ENCODE data around the gene SPTBN1.

SPTBN1 gene

DNA sequence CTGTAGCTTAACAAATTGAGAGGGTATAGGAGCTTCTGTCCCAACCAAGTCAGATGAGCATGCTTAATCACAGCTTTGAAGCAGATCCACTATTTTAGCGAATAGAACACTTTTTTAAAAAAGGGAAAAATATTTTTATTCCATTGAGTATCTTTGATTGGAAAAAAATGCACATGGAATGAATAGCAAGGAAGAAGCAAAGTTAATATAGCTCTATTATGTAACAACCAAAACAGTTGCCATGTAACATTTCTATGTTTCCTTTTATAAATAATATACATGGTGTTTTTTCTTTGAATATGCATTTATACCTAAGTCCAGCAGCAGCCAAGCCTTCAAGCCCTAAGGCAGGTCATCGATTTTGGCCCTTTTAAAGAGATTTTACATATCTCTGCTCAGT is 21.4 kb upstream of the SPTBN1 start:
- DNase-seq = no peak

DNA sequence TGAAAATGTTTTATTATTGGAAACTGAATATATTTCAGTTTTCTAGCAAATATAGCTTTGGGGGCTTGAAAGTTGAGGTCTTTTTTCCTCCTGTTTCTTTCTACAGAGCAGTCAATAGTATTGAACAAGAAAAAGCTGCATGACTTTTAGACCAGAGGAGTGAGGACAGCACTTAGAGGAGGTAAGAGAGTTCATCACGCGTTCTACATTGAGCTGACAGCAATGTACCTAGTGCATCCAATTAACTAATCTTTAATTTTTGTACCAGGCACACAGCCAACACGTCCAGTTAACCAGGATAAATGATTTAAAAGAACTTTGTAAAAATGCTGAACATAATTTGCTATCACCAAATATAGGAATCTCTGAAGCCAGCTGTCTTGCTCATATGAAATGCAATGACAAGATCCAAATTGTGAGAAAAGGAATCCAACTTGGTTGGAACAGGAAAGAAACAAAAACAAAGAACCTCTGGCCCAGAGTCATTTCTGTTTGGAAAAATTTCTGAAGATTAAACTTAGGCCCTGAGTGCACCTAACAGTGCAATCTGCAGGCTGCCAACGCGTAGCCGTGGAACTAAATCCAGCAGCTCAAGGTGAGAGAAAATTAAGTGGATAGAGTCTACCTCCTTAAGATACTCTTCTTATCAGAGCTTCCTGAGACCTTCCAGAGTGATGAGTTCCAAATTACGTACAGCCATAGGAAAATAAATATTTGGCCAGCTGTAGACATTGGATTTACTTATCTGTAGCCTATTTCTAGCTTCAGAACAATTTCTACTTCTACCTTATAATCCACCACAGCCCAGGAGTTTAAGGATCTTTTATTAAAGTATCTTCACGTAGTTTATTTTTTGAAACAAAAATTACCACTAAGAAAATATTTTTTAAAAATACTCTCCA is 20.6 kb upstream of the SPTBN1 start:
- DNase-seq = no peak

DNA sequence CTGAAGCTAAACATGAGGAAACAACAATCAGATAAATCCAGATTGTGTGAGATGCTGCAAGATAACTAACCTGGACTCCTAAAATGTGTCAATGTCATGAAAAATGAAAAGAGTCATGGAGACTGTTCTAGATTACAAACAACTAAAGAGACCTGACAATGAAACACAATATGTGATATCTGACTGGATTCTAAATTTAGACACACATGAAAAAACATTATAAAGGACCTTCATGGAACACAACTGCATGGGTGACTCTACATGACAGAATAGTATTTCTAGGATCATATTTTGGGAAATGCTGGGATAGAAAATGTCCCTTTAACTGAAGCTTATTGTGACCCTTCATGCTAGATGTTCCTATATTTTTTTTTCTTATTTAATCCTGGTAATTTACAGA is 18.5 kb upstream of the SPTBN1 start:
- DNase-seq = no peak

DNA sequence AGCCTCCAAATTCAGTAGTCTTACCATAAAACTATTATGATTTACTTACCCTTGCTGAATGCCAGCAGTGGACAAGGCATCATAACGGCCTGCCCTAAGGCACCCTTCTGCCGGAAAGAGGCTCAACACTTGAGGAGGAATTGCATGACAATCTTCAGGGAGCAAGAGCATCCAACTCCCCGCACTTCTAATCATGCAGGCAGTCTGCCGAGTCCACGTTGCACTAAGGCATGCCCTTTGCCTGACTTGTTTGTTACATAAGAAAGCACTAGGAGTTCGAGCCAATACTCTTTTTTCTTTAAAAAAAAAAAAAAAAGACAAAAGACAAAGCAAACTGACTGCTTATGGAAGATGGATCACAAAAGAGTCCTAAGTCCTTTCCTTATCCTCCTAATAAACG is 17.9 kb upstream of the SPTBN1 start:
- DNase-seq = no peak

DNA sequence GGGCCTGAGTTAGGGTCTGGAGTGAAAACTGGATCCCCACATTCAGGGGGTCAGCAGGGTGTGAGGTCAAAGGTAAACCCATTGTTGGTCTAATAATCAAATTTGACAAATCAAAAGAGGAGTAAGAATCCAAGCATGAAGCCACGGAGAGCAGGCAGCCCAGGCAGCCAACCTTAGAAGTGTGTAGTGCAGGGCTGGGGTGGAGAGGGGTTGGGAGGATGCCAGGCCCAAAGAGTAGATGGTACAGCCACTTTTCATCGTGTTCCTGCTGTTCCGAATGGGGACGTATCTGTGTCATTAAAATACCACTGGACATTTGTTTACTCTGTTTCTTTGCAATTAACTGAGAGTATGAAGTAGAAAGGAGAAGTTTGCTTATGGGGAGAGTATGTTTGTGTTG is 16.5 kb upstream of the SPTBN1 start:
- DNase-seq = no peak

- DNase-seq = no peak
Measured at GRCh38 chr2:54440050-54440449, 16.1 kb upstream of the SPTBN1 start.

DNA sequence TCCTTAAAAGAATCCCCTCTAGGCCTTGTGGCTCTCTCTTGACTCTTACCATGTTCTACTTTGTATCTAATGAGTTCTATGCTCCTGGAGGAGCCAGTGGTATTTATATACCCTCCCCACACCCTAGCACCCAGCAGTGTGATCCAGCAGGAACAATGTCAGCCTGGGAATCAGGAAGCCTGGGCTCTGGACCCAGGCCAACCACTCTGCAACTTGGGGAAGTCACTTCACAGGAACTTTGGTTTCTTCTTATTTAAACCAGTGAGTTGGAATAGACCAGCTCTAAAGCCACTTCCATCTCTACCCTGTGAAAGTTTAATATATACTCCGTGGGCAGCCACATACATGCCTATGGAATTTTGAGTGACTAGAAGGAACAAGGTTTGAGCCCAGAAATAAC is 11.6 kb upstream of the SPTBN1 start:
- no peak for DNase-seq

- no peak for DNase-seq
Measured at GRCh38 chr2:54446122-54446521, 10.0 kb upstream of the SPTBN1 start.

- no peak for DNase-seq
Measured at GRCh38 chr2:54446625-54447024, 9.5 kb upstream of the SPTBN1 start.

DNA sequence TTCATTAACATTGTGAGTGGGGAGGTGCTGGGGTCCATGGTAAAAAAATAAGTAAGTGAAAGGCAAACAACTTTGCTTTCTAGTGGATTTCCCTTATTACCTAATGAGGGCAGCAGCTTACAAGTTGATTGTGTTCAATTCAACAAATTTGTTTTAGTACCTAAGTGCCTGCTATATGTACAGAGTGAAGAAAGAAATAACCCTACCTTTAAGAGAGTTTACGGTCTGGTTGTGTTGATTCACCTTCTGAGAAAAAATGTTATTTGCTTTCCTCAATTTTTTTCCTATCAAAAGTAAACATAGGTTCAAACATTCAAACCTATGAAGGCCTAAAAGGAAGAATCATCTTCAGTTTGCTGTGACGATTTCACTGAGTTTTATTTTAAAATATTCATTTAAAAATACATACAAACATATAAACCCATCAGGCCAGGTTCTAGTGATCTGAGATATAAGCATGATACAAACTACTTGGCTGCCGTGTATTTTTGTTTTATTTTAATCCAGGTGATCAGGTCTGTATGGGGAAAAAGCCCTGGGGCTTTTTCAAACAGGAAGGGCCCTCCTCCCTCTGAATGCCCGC is 1.5 kb upstream of the SPTBN1 start:
- peak; percentile 27 for DNase-seq

- DNase-seq = no peak
Measured at GRCh38 chr2:54455131-54455562, 980 bp upstream of the SPTBN1 start.

- DNase-seq = no peak
Measured at GRCh38 chr2:54456362-54456611, 160 bp downstream of the SPTBN1 start.

DNA sequence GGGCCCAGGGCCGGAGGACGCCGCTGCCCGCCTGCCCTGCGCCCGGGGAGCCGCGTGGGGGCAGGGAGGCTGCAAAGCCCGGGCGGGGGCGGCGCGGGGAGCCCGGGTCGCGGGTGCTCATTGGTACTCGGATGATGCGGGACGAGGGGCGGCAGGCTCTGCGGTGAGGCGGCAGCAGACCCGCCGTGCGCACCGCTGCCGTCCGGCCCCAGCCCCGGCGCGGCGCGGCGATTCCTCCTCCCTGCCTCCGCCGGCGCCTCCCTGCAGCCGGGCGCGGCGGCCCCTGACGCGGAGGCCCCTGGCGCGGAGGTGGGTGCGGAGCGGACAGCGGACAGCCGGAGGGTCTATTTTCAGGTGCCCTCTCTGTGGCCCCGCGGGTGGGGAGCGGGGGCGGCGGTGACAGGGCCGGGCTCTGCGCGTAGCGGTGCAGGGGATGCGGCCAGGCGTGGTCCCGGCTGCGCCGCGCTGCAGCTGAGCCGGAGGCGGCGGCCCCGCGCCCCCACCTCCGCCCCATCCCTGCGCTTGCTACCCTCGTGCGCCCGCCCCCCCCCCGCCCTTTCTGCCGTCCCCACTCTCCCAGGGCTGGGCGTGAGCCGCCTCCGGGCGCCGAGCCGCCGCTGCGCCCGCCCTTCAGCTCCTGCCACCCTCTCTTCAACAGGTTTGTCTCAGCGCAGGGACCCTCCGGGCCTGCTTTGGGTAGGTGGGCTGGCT is 640 bp downstream of the SPTBN1 start:
- peak; percentile 64 for DNase-seq

DNA sequence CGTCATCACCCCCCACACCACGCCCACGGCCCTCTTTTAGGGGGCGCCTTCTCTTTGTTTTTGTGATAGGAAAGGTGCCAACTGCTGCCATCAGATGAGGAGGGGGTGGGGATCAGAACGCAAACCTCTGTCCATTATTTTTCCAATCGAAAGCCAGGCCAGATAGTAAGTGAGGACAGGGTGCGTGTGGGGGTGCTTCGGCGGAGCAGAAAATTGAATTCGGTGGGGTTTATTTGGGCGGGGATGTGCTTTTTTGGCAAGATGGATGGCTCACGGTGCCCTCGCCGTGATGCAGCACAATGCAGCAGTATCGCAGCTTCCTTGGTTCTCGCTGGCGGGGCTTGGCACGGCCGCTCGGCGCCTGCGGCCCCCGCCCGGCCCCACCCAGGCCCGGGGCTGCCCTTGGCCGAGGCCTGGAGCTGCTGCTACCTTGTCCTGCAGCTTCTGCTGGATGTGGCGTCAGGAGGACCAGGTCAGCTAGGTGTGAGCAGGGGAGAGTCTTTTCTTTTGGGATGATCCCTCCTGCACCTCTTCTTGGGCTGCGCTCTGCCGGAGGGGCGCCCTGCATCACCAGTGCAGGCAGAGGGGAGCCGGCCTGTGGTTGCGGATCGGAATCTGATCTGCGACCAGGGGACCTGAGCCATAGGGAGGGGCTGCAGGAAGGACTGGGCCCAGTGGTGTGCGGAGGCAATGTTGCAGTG is 1.3 kb downstream of the SPTBN1 start:
- peak; percentile 34 for DNase-seq

- no peak for DNase-seq
Measured at GRCh38 chr2:54459037-54459441, 2.9 kb downstream of the SPTBN1 start.

GRCh38 chr2:54461261-54461660 is 5.1 kb downstream of the SPTBN1 start:
- DNase-seq = peak; percentile 55

DNA sequence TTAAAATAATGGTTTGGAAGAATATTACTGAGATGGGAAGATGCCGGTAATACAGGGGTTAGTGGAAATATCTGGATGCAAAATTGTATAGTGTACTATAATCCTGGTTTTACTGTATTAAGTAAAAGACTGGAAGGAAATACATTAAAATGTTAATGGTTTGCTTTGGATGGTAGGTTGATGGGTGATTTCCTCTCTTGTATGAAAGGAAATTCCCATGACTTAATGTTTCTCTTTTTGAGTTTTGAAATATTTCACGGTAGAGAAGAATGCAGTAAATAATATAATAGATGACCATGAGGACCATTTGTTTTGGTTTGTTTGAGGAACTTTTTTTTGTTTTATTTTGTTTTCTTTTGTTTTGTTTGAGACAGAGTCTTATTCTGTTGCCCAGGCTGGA is 8.2 kb downstream of the SPTBN1 start:
- DNase-seq = no peak

DNA sequence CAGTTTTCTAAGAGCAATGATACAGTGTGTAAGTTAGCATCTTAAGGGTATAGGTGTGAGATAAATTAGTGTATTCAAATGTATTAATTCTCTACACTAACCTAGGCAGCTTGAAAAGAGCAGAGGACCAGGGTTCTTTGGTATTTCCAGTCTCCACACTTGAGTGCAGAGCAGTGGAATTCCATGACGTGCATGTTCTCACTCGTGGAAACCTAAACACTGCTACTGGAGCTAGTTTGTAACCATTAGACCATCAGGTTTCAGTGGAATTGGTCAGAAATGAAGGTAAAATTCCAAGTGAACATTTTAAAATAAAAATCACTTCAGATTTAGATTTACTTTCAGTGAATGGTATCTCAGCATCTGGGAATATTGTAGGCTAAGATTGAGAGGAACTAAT is 9.0 kb downstream of the SPTBN1 start:
- no peak for DNase-seq

- no peak for DNase-seq
Measured at GRCh38 chr2:54466870-54467269, 10.7 kb downstream of the SPTBN1 start.

DNA sequence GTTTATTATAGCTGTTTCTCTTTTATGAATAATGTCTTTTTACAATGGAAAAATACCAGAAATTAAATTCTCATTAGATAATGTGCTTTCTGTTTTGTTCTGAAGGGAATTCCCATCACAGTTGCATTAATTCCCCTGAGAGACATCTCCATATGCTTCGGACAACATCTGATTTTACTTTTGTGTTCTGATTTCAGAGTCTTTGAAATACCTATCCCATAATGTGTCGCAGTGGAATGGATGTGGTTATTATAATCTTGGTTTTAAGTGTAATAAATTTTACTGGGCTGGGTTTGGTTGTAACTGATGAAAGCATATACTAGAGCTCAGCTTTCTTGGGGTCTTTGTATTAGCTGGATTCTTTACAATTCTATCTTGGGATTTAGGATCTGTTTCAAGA is 12.5 kb downstream of the SPTBN1 start:
- DNase-seq = no peak

DNA sequence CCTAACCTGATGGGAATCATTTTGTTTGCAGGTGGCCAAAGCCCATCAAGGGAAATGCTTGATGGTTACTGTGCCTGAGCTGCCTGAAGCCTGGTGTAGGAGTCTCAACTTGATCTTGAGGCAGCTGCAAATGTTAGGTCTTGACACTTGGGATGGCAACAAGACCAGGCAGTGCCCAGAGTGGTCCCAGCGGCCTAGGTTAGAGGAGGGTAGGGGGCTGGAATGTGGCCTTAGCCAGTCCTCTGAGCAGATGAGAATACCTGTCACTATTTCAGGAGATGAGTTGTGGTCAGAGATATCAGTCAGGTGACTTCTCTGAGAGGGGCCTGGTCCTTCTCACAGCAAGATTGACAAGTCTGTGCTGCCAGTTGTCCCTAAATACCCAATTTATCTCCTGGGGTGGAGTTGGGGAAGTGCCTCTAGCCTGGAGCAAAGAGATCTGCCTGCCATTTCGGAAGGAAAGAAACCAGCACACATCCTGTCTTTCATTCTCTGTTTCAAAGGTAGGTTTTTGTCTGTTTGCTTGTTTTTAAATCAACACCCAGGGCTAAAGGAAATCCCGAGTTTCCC is 13.4 kb downstream of the SPTBN1 start:
- DNase-seq = no peak

DNA sequence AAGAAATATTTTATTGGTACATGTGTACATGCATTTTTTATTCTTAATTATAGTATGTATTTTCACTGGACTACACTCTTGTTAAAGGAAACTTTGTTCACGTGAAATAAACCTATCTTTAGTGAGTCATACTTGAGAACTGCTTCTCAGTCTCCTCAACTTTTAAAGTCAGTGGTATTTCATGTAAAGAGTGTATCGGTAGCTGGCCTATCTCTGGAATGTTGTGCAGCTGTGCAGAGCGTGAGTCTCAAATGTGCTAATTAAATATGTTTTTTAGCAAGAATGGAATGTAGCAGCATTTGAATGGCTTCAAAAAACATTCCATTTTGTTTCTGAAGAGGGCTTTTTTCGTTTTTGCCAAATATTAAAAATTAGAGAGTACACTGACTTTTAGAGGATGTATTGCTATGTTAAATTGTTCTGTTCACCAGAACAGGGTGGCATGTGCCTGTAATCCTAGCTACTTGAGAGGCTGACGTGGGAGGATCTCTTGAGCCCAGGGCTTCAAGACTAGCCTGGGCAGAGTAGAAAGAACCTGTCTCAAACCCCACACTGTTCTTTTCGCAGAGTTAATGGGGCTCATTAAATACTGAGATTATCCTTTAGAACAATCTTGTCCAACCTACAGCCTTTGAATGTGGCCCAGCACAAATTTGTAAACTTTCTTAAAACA is 14.3 kb downstream of the SPTBN1 start:
- no peak for DNase-seq

DNA sequence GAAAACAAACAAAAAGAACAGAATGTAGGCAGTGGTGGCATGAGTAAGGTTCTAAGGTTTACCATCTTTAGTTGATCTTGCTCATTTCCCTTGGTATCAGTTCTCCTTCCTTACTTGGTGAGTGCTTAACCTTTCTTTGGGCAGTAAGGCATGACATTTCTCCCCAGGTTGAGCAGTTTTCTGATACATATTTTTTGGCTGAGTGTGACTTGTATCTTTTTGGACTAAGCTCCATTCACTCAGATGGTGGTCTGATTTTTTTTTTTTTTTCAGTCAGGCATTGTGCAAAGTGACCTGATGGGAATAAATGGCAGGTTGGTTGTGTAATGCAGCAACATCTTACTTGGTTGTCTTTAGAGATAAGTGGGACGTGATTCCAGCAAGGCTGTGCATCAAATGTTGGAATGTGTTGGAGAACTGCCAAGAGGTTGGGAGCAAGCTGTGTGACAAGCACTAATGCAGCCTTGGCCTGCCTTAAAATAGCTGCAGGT is 15.1 kb downstream of the SPTBN1 start:
- DNase-seq = no peak
